NCI-H2081 (cell line): ENCODE data around the gene PHLDB2.

Experiments
- DNase-seq, 2 experiments: peaks; one replicate each; lab custom pipeline; 2025; lab: John Stamatoyannopoulos, UW

The PHLDB2 gene

GRCh38 chr3:111851511-111851954, 7.5 kb upstream of the PHLDB2 start:
- DNase-seq = no peak

- no peak for DNase-seq
Measured at GRCh38 chr3:111852540-111852939, 6.5 kb upstream of the PHLDB2 start.

- no peak for DNase-seq
Measured at GRCh38 chr3:111853068-111853467, 6.0 kb upstream of the PHLDB2 start.

- no peak for DNase-seq
Measured at GRCh38 chr3:111854990-111855389, 4.1 kb upstream of the PHLDB2 start.

- no peak for DNase-seq
Measured at GRCh38 chr3:111856501-111856900, 2.6 kb upstream of the PHLDB2 start.

- DNase-seq = no peak
Measured at GRCh38 chr3:111857474-111857873, 1.6 kb upstream of the PHLDB2 start.

- DNase-seq = no peak
Measured at GRCh38 chr3:111858642-111859041, 423 bp upstream of the PHLDB2 start.

- DNase-seq = peak; percentile 59 to 69
Measured at GRCh38 chr3:111859974-111860859, 1.2 kb downstream of the PHLDB2 start.

GRCh38 chr3:111861391-111861790, 2.3 kb downstream of the PHLDB2 start:
- DNase-seq = no peak

GRCh38 chr3:111862415-111862814, 3.4 kb downstream of the PHLDB2 start:
- DNase-seq = no peak

- no peak for DNase-seq
Measured at GRCh38 chr3:111862974-111863373, 3.9 kb downstream of the PHLDB2 start.

GRCh38 chr3:111863942-111864694, 5.1 kb downstream of the PHLDB2 start:
- no peak for DNase-seq

GRCh38 chr3:111864821-111865656, 6.0 kb downstream of the PHLDB2 start:
- DNase-seq = no peak

GRCh38 chr3:111867889-111868426, 8.9 kb downstream of the PHLDB2 start:
- no peak for DNase-seq

GRCh38 chr3:111870620-111871019, 11.6 kb downstream of the PHLDB2 start:
- no peak for DNase-seq

- DNase-seq = peak in 1 of 2 experiments; percentile 38
Measured at GRCh38 chr3:111871809-111872623, 13.0 kb downstream of the PHLDB2 start.

- no peak for DNase-seq
Measured at GRCh38 chr3:111872979-111873378, 13.9 kb downstream of the PHLDB2 start.

- DNase-seq = no peak
Measured at GRCh38 chr3:111874177-111874820, 15.2 kb downstream of the PHLDB2 start.

- DNase-seq = no peak
Measured at GRCh38 chr3:111881480-111881879, 22.4 kb downstream of the PHLDB2 start.

GRCh38 chr3:111882194-111882593, 23.1 kb downstream of the PHLDB2 start:
- DNase-seq = no peak
